GM12872 (cell line): ENCODE data around the gene PRKD1.

Experiments
- CTCF ChIP-seq: IDR thresholded peaks from 3 replicates; pipeline ENCODE4 v1.5.1; 2011; ENCODE audit warnings: low read depth, mild to moderate bottlenecking, low read length, moderate library complexity; ENCODE audit not compliant: insufficient read depth

PRKD1 gene

GRCh38 chr14:29919845-29920244, 7.8 kb downstream of the PRKD1 start:
- TF ChIP-seq CTCF: no peak

- no peak for TF ChIP-seq CTCF
Observed at GRCh38 chr14:29918981-29919380, 8.7 kb downstream of the PRKD1 start.

- no peak for TF ChIP-seq CTCF
Observed at GRCh38 chr14:29913566-29913965, 14.1 kb downstream of the PRKD1 start.

- no peak for TF ChIP-seq CTCF
Observed at GRCh38 chr14:29911810-29912209, 15.8 kb downstream of the PRKD1 start.

- no peak for TF ChIP-seq CTCF
Observed at GRCh38 chr14:29908652-29909577, 18.7 kb downstream of the PRKD1 start.

- TF ChIP-seq CTCF: no peak
Observed at GRCh38 chr14:29906256-29906870, 21.3 kb downstream of the PRKD1 start.

- TF ChIP-seq CTCF: no peak
Observed at GRCh38 chr14:29905543-29905942, 22.1 kb downstream of the PRKD1 start.
